GM18867 (cell line): Measurements from ENCODE around the gene TMEM19.
A peak's percentile ranks its signal among the peaks of the same experiment; 100 is the strongest.

Source experiments
- ATAC-seq: cut with Tn5 transposase; IDR thresholded peaks from one replicate; pipeline ENCODE4 v1.9.1; 2021; ENCODE audit warnings: mild to moderate bottlenecking, moderate library complexity; ENCODE audit not compliant: unreplicated experiment

TMEM19 gene

DNA sequence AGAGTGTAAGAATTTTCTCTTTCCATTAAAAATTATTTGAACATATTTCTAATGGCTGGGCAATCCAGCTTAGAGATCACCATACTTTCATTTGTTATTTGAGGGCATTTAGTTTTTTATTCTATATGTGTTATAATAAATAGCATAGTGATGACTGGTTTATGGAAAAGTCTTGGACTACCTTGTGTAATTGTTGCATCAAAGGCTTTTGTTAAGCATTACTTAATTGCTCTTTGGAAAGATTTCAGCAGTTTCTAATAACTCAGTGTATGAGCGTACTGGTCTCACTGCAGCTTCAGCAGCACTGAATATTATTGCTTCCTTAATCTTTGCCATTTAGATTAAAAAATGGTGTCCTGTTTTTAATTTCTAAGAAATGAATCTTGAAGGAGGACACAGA is 22.8 kb downstream of the TMEM19 start:
- ATAC-seq: no peak

- no peak for ATAC-seq
These were observed 24.6 kb downstream of the TMEM19 start for GRCh38 chr12:71710276-71711125.

- no peak for ATAC-seq
These were observed 32.7 kb downstream of the TMEM19 start for GRCh38 chr12:71718611-71719010.

DNA sequence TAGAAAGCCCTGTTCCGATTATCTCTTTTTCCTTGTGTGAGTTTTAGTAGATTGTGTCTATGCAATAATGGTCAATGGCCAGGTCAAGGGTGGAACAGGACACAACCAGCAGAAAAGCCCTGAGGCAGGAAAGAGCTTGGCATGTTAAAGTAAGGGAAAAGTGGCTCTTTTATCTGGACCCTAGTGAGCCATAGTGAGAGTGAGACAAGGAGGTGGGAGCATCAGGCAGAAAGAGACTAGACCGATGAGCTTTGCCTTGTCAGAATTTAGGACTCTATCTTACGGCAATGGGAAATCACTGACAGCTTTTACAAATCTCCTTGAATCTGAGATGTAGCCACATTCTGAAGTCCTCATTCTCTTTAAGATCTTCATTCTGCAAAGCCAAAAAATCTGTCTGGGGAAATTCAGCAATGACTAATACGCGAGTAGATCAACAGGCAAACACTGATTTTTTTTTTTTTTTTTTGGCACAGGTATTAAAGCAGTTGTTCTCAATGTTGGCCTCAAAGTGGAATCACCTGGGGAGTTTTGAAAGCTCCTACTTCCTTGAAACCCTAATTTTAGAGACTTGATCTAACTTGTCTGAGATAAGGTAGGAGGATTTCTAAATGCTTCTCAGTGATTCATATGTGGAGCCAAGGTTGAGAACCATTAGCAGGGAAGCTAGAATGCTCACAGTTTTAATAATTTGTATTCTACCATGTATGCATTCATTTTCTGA is 33.9 kb downstream of the TMEM19 start:
- ATAC-seq: no peak

DNA sequence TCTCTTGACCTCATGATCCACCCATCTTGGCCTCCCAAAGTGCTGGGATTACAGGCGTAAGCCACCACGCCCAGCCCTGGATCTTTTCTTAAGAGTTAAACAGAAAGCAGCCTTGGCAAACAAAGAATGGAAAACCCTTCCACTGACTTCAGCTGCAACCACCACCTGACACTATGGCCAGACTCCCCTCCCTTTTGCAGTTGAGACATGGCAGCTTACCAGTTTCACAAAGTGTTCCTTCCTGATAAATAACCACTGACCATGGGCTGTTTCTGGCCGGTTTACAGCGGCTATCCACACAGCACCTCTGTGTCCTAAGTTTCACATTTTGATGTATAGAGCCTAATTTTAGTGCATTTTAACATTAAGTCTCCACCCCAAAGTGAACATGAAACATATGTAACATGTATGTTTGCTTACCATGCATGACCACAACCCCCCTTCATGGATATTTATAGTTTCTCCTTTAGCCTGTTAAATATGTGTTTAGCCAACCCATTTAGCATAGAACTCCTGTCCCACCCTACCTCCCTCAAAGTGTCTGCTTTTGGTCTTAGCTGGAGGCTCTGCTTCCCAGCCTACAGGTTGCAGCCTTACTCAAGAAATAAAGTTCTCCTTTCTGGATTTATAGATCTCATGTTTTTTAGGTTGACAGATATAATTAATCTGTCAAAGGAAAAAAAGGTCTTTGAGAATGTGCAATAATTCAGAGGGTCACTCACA is 36.1 kb downstream of the TMEM19 start:
- ATAC-seq: no peak

DNA sequence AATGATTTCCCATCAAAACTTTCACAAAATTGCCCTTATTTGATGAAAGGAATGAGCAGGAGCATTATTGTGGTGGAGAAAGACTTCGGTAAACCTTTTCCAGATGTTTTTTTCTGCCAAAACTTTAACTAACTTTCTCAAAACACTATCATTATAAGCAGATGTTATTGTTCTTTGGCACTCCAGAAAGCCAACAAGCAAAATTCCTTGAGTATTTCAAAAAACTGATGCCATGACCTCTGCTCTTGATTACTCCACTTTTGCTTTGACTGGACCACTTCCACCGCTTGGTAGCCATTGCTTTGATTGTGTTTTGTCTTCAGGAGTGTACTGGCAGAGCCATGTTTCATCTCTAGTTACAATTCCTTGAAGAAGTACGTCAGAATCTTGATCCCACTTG is 39.1 kb downstream of the TMEM19 start:
- ATAC-seq: no peak

GRCh38 chr12:71726548-71726947 is 40.7 kb downstream of the TMEM19 start:
- no peak for ATAC-seq

- no peak for ATAC-seq
These were observed 42.1 kb downstream of the TMEM19 start for GRCh38 chr12:71727958-71728357.

GRCh38 chr12:71730936-71731335 is 45.1 kb downstream of the TMEM19 start:
- no peak for ATAC-seq

DNA sequence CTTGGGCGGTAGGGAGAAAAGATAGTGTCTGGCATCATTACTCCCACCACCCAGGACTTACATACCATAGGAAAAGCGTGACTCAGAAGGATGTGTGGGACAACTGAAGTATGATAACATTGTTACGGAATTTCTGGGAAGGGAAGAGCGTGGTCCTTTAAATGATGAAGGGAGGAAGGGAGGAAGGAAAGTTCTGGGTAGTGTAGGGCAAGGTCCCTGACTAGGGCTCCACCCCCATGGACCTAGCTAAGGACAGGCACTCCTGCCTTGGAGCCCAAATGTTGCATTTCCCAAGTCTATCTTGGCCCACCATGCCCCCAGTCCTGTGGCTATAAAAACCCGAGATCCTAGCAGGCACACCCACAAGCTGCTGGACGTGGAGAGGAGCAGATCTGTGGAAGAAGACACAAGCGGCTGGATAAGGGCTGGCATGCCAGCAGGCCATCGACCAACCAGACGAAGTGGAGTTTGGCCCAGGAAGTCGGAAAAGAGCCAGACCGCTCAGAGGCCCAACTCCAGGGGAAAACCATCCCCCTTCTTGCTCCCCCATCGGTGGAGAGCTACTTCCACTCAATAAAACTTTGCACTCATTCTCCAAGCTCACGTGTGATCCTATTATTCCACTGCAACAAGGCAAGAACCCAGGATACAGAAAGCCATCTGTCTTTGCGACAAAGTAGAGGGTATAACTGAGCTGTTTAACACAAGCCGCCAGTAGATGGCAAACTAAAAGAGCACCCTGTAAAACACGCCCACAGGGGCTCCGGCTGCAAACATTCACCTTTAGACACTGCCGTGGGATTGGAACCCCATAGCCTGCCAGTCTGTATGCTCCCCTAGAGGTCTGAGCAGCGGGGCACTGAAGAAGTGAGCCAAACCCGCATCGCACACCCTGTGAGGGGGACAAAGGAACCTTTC is 45.8 kb downstream of the TMEM19 start:
- ATAC-seq: no peak

DNA sequence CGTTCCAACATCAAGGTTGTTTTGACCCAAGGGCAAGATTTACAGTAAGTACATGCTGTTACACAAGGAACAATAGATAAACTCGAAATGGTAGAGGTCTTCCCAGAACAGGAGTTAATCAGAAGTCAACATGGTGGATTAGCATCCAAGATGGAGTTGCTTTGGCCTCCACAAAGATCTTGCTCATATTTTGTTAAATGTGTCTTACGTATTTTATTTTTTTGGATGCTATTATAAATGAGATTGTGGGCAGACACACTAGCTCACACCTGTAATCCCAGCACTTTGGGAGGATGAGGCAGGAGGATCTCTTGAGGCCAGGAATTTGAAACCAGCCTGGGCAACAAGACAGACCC is 46.5 kb downstream of the TMEM19 start:
- ATAC-seq: no peak

- ATAC-seq: no peak
These were observed 51.3 kb downstream of the TMEM19 start for GRCh38 chr12:71737197-71737596.

DNA sequence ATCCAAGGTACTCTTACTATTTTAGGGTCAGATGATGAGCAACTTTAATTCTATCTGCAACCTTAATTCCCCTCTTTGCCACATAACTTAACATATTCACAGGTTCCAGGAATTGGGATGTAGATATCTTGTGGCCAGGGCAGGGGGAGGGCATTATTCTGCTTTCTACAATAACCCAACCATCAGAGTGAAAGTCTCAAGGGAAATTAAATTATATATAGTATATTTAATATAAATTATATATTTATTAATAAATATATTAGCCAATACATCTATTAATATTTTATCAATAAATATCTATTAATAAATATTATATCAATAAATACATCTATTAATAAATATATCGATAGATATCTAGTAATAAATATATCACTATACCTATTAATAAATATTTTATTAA is 57.1 kb downstream of the TMEM19 start:
- ATAC-seq: no peak

DNA sequence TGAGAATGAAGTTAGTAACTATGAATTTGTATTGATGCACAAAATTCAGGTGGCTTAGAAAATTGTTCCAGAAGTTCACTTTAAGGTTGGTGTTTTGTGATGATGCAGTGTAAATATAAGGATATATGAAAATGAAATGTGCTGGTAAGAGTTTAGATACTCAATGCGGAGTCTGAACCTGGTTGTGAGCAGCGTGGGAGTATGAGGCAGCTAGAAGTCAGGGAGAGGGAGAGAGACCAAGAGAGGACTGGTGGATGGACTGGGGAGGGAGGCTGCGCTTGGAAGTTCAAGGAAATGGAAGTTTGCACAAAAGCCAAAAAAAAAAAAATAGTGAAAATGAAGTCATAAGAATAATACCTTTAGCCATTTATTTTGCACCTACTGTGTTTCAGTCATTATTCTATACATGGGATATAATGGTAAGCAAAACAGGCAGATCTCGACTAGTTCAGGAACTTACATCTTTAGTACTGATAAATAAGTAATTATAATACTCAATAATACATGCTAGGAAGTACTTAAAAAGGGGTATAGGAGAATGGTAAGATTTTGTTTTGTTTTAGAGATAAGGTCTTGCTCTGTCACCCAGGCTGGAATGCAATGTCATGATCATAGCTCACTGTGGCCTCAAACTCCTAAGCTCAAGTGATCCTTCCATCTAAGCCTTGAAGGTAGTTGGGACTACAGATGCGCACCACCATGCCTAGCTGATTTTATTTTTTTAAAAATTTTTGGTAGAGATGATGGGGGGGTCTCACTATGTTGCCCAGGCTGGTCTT is 58.8 kb downstream of the TMEM19 start:
- ATAC-seq: no peak

- peak; percentile 91 for ATAC-seq
These were observed 61.2 kb downstream of the TMEM19 start for GRCh38 chr12:71746974-71747611.

DNA sequence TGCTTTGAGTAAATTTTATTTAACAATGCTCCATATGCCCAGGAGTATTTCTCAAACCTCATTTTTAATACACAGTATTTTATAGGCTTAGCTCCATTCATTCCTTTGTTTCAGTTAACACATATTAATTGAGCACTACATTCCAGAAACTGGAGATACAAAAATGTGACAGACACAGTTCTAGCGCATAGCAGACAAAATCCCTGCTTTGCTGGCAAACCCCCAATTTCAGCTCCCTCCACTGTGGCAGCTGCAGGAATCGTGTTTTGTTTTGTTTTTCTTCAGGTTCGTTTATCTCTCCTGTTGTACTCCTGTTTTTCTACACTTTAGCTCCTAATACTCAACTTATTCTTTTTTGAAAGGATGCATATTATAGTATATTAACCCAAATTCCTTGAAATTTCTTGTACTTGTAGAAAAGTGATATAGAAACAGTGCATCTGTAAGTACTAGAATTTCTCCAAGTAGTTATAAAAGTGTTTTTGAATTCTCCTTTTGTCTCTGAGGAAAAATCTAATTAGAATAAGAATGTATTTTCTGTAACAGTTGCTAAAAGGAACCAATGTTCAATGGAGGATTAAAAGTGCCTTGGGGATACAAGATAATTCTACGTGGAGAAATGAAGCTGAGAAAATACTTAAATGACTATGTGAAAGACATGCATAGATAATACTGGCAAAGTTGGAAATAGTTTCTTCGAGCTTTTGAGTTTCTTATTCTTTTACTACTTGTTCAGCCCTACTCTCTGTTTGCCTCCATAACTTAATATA is 62.4 kb downstream of the TMEM19 start:
- ATAC-seq: no peak

DNA sequence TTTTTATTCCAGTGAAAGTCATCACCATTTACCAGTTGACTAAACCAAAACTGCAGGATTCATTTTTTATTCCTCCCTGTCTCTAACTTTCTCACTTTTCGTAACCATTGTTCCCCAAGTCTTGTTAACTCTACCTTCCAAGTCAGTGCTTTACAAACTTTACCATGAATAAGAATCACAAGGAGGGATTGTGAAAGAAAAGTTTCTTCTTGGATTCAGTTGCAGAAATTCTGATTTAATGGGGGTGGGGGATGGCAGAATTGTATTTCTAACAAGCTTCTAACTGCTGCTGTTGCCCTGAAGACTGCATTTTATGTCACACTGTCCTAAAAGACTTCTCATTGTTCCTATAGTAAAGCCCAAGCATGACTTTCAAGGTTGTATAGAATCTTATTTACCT is 63.8 kb downstream of the TMEM19 start:
- ATAC-seq: no peak

- ATAC-seq: no peak
These were observed 67.0 kb downstream of the TMEM19 start for GRCh38 chr12:71752891-71753290.
